CD8-positive, alpha-beta memory T cell (primary cell): ENCODE results near the gene B3GALT6. TPM values are rescaled to one million over a fixed set of nuclear protein-coding genes. Genes with fewer than 3 reads are reported as not detected.

Experiments used
- CTCF ChIA-PET: fragments of 350-600 bp; sonication (Branson Sonifier 250); formaldehyde crosslinking; loops from one replicate; lab custom pipeline; 2021; ENCODE audit warnings: antibody characterized with exemption; lab: Charles Lee
- POLR2A ChIA-PET: fragments of 350-600 bp; sonication (Branson Sonifier 250); formaldehyde crosslinking; loops from one replicate; lab custom pipeline; 2021; ENCODE audit warnings: antibody characterized with exemption; lab: Charles Lee
- DNase-seq, 5 donors: peaks; one replicate each; pipeline versions ENCODE4 v3.0.0 to v3.0.0-alpha.2; 2020 to 2022; ENCODE audit warnings: mixed read lengths in 1 of 5
- H3K27ac ChIP-seq: one replicate; pipeline ENCODE4 v1.7.0; 2013; ENCODE audit warnings: low read depth, mild to moderate bottlenecking, low read length, moderate library complexity
- H3K27me3 ChIP-seq: 2 replicates; pipeline ENCODE4 v1.7.0; 2013; ENCODE audit warnings: low read length, mild to moderate bottlenecking; ENCODE audit not compliant: insufficient read depth, poor library complexity, severe bottlenecking
- H3K36me3 ChIP-seq: 2 replicates; pipeline ENCODE4 v1.7.0; 2013; ENCODE audit warnings: mild to moderate bottlenecking, low read length, moderate library complexity; ENCODE audit not compliant: insufficient read depth
- H3K4me1 ChIP-seq: 2 replicates; pipeline ENCODE4 v1.7.0; 2013; ENCODE audit warnings: mild to moderate bottlenecking, low read length, moderate library complexity; ENCODE audit not compliant: insufficient read depth
- H3K4me3 ChIP-seq: 2 replicates; pipeline ENCODE4 v1.7.0; 2013; ENCODE audit warnings: mild to moderate bottlenecking, low read length
- H3K9me3 ChIP-seq: 2 replicates; pipeline ENCODE4 v1.7.0; 2013; ENCODE audit warnings: mild to moderate bottlenecking, low read length
- H3K27ac Mint-ChIP-seq, 8 donors: one replicate each; pipeline ENCODE4 v1.8.0; 2020 to 2021; ENCODE audit warnings: mixed read lengths in 8 of 8, mild to moderate bottlenecking in 6 of 8, inconsistent platforms in 3 of 8, moderate library complexity in 3 of 8
- H3K27me3 Mint-ChIP-seq, 2 donors: one replicate each; pipeline ENCODE4 v1.8.0; 2020 to 2021; ENCODE audit warnings: mixed read lengths in 2 of 2, mild to moderate bottlenecking in 1 of 2, moderate library complexity in 1 of 2
- H3K36me3 Mint-ChIP-seq, 3 donors: one replicate each; pipeline ENCODE4 v1.8.0; 2020 to 2021; ENCODE audit warnings: mixed read lengths in 3 of 3, inconsistent platforms in 1 of 3, mild to moderate bottlenecking in 1 of 3
- H3K4me1 Mint-ChIP-seq, 3 donors: one replicate each; pipeline ENCODE4 v1.8.0; 2020 to 2021; ENCODE audit warnings: mixed read lengths in 3 of 3, inconsistent platforms in 1 of 3, mild to moderate bottlenecking in 1 of 3
- H3K4me3 Mint-ChIP-seq, 7 donors: one replicate each; pipeline ENCODE4 v1.8.0; 2020 to 2021; ENCODE audit warnings: mixed read lengths in 7 of 7, mild to moderate bottlenecking in 6 of 7, moderate library complexity in 4 of 7, inconsistent platforms in 2 of 7
- H3K9me3 Mint-ChIP-seq, 5 donors: one replicate each; pipeline ENCODE4 v1.8.0; 2020 to 2022; ENCODE audit warnings: mixed read lengths in 5 of 5, mild to moderate bottlenecking in 3 of 5, moderate library complexity in 2 of 5, inconsistent platforms in 1 of 5
- polyA plus RNA-seq: library from polyadenylated mRNA; unstranded; fragments of 300-500 nt; fragmentation: Illumina TruSeq; gene quantifications from one replicate; pipeline ENCODE4 v1.2.3, GENCODE V29; 2021
- total RNA-seq, 2 experiments: library from RNA; stranded (reverse); gene quantifications; one replicate each; pipeline ENCODE4 v1.2.3, GENCODE V29; 2021

Gene B3GALT6
- total and polyA plus RNA-seq, 3 experiments from 2014 or later: 16.4 to 24.1 (median 23.7) TPM

- Mint-ChIP-seq H3K4me1 (peaks cover 0 to 8% (median 0%) of the 10 kb centered on the region in 3 donors), H3K27ac (peak overlapping the region in 7 of 8 donors; percentile 29 to 87 (median 81)), H3K9me3 (peaks cover 4 to 9% (median 7%) of the 10 kb centered on the region in 5 donors), H3K27me3 (peaks cover 0 to 2% of the 10 kb centered on the region in 2 donors), H3K4me3 (peak overlapping the region; percentile 30 to 79 (median 59)), H3K36me3 (no peaks in the 10 kb centered on the region)
- Histone ChIP-seq H3K27me3 (no peaks in the 10 kb centered on the region), H3K4me1 (peaks cover 7% of the 10 kb centered on the region), H3K27ac (no peak overlapping the region), H3K4me3 (no peak overlapping the region), H3K36me3 (no peaks in the 10 kb centered on the region), H3K9me3 (peaks cover 4% of the 10 kb centered on the region)
- peak in 2 of 5 donors; percentile 1 to 43 for DNase-seq
- POLR2A ChIA-PET: no interaction called here
- CTCF ChIA-PET: no interaction called here
These were observed 32.7 kb upstream of the B3GALT6 start for GRCh38 chr1:1199141-1199960.

GRCh38 chr1:1199961-1200875 is 31.8 kb upstream of the B3GALT6 start:
- peak overlapping the region in 7 of 8 donors; percentile 29 to 87 (median 84) for H3K27ac Mint-ChIP-seq
- POLR2A ChIA-PET: no interaction called here
- peaks cover 0 to under 1% of the 10 kb centered on the region in 2 donors for H3K27me3 Mint-ChIP-seq
- Histone ChIP-seq H3K9me3 (no peaks in the 10 kb centered on the region), H3K4me3 (no peak overlapping the region), H3K36me3 (no peaks in the 10 kb centered on the region), H3K27me3 (no peaks in the 10 kb centered on the region), H3K4me1 (peaks cover 7% of the 10 kb centered on the region), H3K27ac (no peak overlapping the region)
- CTCF ChIA-PET: no interaction called here
- peaks cover 0 to 8% (median 0%) of the 10 kb centered on the region in 3 donors for H3K4me1 Mint-ChIP-seq
- H3K36me3 Mint-ChIP-seq: no peaks in the 10 kb centered on the region
- DNase-seq: peak in 1 of 5 donors; percentile 53
- peak overlapping the region; percentile 30 to 79 (median 63) for H3K4me3 Mint-ChIP-seq
- peaks cover under 1 to 6% (median 1%) of the 10 kb centered on the region in 5 donors for H3K9me3 Mint-ChIP-seq

GRCh38 chr1:1200876-1201810 is 30.9 kb upstream of the B3GALT6 start:
- peaks cover 7% of the 10 kb centered on the region for H3K4me1 ChIP-seq
- Mint-ChIP-seq H3K4me1 (peaks cover 0 to 8% (median 0%) of the 10 kb centered on the region in 3 donors), H3K36me3 (no peaks in the 10 kb centered on the region), H3K4me3 (peak overlapping the region in 3 of 7 donors; percentile 40 to 88 (median 59)), H3K9me3 (no peaks in the 10 kb centered on the region), H3K27ac (peak overlapping the region in 3 of 8 donors; percentile 45 to 87 (median 65)), H3K27me3 (no peaks in the 10 kb centered on the region)
- H3K9me3 ChIP-seq: no peaks in the 10 kb centered on the region
- ChIA-PET POLR2A (no interaction called here), CTCF (no interaction called here)
- no peak overlapping the region for H3K4me3 ChIP-seq
- peak; percentile 80 to 89 (median 84) for DNase-seq
- no peaks in the 10 kb centered on the region for H3K36me3 ChIP-seq
- H3K27ac ChIP-seq: peak overlapping the region; percentile 31
- H3K27me3 ChIP-seq: no peaks in the 10 kb centered on the region

- no peak overlapping the region for H3K4me3 Mint-ChIP-seq
- ChIA-PET POLR2A (no interaction called here), CTCF (no interaction called here)
- Histone ChIP-seq H3K36me3 (no peaks in the 10 kb centered on the region), H3K9me3 (no peaks in the 10 kb centered on the region), H3K27ac (no peak overlapping the region), H3K4me3 (no peak overlapping the region), H3K4me1 (peaks cover 24% of the 10 kb centered on the region), H3K27me3 (no peaks in the 10 kb centered on the region)
- peak overlapping the region in 2 of 8 donors; percentile 4 to 89 for H3K27ac Mint-ChIP-seq
- peaks cover 3 to 17% (median 3%) of the 10 kb centered on the region in 3 donors for H3K4me1 Mint-ChIP-seq
- H3K9me3 Mint-ChIP-seq: no peaks in the 10 kb centered on the region
- DNase-seq: peak in 2 of 5 donors; percentile 1 to 47
- H3K27me3 Mint-ChIP-seq: no peaks in the 10 kb centered on the region
- no peaks in the 10 kb centered on the region for H3K36me3 Mint-ChIP-seq
These were observed 29.0 kb upstream of the B3GALT6 start for GRCh38 chr1:1202831-1203560.

GRCh38 chr1:1203561-1204424 is 28.2 kb upstream of the B3GALT6 start:
- no peak overlapping the region for H3K27ac ChIP-seq
- H3K4me1 Mint-ChIP-seq: peaks cover 7 to 25% (median 10%) of the 10 kb centered on the region in 3 donors
- no peaks in the 10 kb centered on the region for H3K36me3 ChIP-seq
- H3K9me3 ChIP-seq: no peaks in the 10 kb centered on the region
- ChIA-PET POLR2A (no interaction called here), CTCF (no interaction called here)
- DNase-seq: peak in 1 of 5 donors; percentile 46
- no peak overlapping the region for H3K4me3 ChIP-seq
- peak overlapping the region in 1 of 7 donors; percentile 16 for H3K4me3 Mint-ChIP-seq
- no peaks in the 10 kb centered on the region for H3K27me3 Mint-ChIP-seq
- peaks cover 27% of the 10 kb centered on the region for H3K4me1 ChIP-seq
- H3K9me3 Mint-ChIP-seq: no peaks in the 10 kb centered on the region
- H3K27ac Mint-ChIP-seq: peak overlapping the region in 2 of 8 donors; percentile 43 to 65
- H3K27me3 ChIP-seq: no peaks in the 10 kb centered on the region
- H3K36me3 Mint-ChIP-seq: no peaks in the 10 kb centered on the region

- H3K4me1 ChIP-seq: peaks cover 34% of the 10 kb centered on the region
- H3K27me3 Mint-ChIP-seq: no peaks in the 10 kb centered on the region
- H3K9me3 Mint-ChIP-seq: no peaks in the 10 kb centered on the region
- peak in 1 of 5 donors; percentile 36 for DNase-seq
- no peak overlapping the region for H3K4me3 ChIP-seq
- H3K27ac ChIP-seq: no peak overlapping the region
- no peaks in the 10 kb centered on the region for H3K36me3 ChIP-seq
- H3K27ac Mint-ChIP-seq: peak overlapping the region in 2 of 8 donors; percentile 66 to 80
- ChIA-PET POLR2A (no interaction called here), CTCF (interaction anchor here (1.2 kb wide), 1 partner anchor 11 kb away, joined by 4 read pairs; no protein-coding TSS in a partner anchor)
- peak overlapping the region in 1 of 7 donors; percentile 70 for H3K4me3 Mint-ChIP-seq
- H3K4me1 Mint-ChIP-seq: peaks cover 9 to 30% (median 15%) of the 10 kb centered on the region in 3 donors
- H3K36me3 Mint-ChIP-seq: no peaks in the 10 kb centered on the region
- H3K27me3 ChIP-seq: no peaks in the 10 kb centered on the region
- no peaks in the 10 kb centered on the region for H3K9me3 ChIP-seq
These were observed 27.6 kb upstream of the B3GALT6 start for GRCh38 chr1:1204425-1204920.
